ENCODE measurements around the gene CHST2.

DNA sequence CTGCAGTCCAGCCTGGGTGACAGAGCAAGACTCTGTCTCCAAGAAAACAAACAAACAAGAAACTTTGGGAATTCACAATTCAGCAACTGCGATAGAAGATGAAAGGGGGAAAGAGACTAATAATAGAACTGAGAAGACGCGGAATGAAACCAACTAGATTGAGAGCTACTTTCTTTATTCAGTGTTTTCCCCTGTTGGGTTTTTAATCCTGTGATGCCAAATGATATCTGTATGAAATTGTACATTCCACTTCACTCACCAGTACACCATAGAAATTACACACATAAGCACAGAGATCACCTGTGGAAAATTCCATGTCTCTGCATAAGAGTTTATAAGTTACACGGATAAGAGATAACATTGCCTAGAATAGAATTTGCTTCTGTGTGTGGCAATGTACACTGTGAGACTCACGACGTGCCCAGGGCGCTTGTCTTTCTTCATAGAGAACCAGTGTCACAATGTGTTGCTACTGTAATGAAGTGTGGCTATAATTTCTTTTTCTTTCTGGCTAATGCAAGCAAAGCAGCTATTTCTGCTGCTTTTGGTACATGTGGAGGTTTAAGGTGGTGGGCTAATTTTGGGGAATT, 17.7 kb upstream of the CHST2 start:
- TF ChIP-seq EZH2 (IDR thresholded peaks at IDR 0.05; ENCODE audit: insufficient read depth, poor library complexity, severe bottlenecking) (no peak), EZH2phosphoT487 (IDR thresholded peaks at IDR 0.05; ENCODE audit: insufficient read depth, low read depth) (no peak)
